ENCODE data around the gene ZNF177.

GRCh38 chr19:9381361-9381785 lies 18.6 kb downstream of the ZNF177 start:
- TF ChIP-seq TAF1 (conservative IDR thresholded peaks at IDR 0.05) (no peak), REST (IDR thresholded peaks at IDR 0.05) (no peak), CTCF (IDR thresholded peaks at IDR 0.05; ENCODE audit: low read depth, low read length, missing input control) (no peak), ZBTB33 (IDR thresholded peaks at IDR 0.05) (no peak), MAX (IDR thresholded peaks at IDR 0.05) (no peak), FOXA1 (IDR thresholded peaks at IDR 0.05) (no peak), GABPA (IDR thresholded peaks at IDR 0.05 in 1 of 2, conservative IDR thresholded peaks at IDR 0.05 in 1 of 2) (no peak)

All from liver (tissue), 3 donors.